Fibroblast of skin of left biceps (primary cell): ENCODE data around the gene XXYLT1.
A peak's percentile ranks its signal among the peaks of the same experiment; 100 is the strongest.
"Not testable (repeated sequence)": the region's sequence is repeated elsewhere in the genome, so short reads cannot be mapped to it uniquely, and the experiment has no call there.

Source experiments
- DNase-seq, 2 experiments: peaks; one replicate each; pipeline ENCODE4 v3.0.0-alpha.2; 2013; ENCODE audit warnings: low read depth in 2 of 2

Gene XXYLT1

DNA sequence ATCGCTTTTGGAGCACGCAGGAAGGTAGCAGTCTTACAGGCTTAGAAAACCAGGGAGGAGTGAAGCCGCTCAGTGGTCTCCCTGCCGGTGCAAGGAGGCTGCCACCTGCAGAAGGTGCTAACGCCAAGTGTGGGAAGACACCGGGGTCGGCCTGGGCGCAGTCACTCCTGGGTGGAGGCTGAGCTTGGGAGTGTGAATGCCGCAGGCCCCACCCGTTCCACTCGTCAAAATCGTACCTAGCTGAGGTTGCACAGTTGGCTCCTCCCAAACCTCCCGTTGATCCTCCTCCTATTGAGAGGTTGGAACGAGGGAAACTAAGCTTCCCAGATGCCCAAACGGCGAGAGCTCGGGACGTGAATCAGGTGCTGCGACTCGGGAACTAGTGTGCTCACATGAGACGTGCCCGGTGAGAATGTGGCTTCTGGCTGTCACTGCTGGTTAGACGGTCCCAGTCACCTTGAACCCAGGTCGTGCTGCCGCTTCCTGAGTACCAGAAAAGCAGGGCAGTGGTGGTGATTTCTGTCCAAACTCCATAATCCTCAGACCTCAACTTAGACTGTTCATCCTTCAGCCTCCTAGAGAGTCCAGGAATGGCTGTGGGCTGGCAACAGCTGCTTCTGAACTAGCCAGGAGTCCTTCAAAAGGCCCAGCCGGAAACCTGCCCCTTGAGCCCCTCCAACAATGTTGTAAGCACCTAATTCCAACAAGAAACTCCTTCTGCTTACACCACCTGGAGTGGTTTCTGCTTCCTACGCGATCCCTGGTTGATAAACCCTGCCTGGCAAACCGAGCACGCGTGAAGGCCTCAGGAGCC lies 156.0 kb downstream of the XXYLT1 start:
- no peak for DNase-seq

DNA sequence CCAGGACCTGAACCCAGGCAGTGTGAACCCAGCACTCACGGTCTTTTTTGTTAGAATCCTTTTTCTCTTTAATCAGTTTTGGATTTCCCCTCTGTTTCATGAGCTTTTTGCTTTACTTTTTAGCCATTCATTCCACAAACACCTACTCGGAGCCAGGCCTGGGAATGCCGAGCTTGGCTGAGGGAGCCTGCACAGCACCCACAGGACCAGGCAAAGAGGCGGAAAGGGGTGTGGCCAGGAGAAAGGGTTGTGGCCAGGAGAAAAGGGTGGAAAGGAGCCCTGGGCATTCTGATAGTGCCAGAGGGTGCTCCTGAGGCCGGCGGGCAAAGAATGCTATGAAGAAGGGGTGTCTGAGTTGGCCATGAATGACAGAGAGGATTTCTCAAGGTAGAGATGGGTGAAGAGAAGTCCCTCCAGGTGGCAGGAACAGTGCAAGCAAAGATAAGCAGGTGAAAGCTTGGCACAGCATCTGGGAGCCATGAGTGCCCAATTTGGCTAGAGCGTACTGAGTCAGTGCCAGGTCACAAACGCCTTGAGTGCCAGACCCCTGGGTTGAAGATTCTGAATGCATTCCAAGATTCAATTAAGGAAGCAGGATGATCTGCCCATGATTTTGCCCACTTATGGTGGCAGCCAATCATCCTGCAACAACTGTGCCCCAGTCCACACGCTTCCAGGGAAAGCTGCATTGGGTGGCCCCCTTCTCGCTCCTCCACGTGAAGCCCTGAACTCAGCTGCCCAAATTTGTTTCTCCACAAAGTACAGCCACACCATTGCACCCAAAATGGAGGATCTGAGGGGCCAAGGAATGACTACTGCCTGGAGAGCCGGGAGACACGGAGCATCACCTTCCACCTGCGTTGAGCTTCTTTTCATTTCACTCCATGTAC lies 157.2 kb downstream of the XXYLT1 start:
- no peak for DNase-seq

DNA sequence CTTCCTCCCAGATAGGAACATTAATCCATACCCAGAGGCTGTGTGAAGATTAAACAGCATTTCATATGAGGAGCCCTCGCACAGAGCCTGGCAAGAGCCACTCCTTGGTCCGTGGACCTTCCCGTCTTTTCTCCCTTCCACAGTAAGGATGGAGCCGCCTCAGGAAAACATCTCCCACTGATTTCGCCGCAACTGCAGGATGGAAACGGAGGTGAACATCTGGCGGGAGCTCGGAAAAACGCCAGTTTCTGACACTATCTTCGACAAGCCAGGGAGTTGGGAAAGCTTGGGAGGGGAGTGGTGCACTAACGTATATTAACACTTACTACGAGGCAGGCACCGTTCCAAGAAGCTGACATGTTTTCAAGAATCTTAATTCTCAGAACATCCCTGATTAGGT lies 157.9 kb downstream of the XXYLT1 start:
- no peak for DNase-seq

DNA sequence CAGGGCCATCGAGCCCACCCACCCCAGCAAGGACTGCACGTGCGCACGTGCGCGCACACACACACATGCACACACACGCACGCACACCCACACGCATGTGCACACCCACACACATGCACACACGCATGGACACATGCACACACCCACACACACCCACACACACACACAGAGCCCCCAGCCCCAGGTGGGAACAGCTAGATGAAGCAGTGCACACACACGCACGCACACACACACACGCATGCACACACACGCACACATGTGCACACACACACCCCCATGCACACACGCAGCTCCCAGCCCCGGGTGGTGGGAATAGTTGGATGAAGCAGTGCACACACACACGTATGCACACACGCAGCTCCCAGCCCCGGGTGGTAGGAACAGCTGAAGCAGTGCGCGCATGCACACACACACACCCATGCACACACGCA lies 158.6 kb downstream of the XXYLT1 start:
- DNase-seq, result no peak

DNA sequence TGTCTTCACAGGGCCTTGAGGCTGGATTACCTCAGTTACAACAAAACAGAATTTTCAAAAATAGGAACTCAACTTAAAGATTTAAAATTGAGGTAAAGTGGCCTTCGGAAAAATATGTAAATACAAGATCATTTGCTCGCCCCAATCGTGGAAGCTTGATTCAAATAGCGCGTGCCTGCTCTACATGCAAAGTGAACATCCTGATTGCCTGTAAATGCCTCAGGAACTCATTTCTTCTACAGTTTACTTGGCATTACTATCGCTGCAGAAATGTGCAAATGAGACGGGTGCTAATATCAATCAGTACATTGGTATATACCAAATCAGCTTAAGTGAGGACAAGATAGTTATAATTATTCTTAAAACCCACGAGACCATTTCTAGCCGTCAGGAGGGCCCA lies 159.2 kb downstream of the XXYLT1 start:
- no peak for DNase-seq

DNA sequence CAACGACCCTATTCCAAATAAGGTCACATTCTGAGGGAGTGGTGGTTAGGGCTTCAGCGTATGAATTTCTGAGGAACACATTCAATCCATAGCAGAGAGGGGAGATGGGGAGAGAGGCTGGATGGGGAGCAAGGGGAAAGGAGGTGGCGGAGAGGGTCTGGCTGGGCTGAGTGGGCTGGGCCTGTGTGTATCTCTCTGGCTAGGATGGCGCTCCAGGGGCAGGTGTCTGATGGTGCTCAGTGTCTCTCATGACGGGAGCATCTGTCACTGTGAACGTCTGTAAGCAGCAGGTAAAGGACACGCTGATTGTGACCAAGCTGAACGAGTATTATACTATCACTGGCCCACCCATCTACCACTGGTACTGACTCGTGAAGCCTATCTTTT lies 159.6 kb downstream of the XXYLT1 start:
- no peak for DNase-seq

DNA sequence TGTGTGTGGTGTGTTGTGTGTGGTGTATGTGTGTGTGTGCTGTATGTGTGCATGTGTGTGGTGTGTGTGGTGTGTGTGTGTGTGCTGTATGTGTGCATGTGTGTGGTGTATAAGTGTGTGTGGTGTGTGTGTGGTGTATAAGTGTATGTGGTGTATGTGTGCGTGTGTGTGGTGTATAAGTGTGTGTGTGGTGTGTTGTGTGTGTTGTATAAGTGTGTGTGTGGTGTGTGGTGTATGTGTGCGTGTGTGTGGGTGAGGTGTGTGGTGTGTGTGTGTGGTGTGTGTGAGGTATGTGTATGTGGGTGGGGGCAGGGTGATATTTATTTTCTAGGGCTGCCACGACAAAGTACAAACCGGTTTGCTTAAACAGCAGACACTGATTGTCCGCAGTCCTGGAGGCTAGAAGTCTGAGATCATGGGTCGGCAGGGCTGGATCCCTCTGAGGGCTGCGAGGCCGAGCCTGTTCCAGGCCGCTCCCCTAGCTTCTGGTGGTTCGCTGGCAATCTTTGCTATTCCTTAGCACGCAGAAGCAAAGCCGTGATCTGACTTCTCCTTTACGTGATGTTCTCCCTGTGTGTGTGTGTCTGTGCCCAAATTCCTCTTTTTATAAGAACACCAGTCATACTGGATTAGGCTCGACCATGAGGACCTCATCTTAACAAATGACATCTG lies 160.2 kb downstream of the XXYLT1 start:
- DNase-seq, result no peak

DNA sequence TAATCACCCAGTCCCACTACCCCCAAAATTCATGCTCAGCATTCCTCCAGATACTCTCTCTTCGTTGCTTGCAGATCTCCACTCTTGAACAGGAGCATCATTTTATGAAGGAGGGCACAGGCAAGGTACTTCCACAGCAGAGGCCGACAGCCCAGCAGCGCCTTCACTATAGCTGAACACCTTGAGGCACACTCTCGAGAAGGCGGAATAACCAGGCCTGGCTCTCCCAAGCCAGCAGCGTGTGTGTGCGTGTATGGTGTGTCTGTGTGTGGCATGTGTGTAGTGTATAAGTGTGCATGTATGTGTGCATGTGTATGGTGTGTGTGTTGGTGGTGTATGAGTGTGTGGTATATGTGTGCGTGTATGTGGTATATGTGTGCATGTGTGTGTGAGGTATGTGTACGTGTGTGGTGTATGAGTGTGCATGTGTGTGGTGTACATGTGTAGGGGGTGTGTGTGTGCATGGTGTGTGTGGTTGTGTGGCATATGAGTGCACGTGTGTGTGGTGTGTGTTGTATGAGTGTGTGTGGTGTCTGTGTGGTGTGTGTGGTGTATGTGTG lies 161.8 kb downstream of the XXYLT1 start:
- DNase-seq, result no peak

DNA sequence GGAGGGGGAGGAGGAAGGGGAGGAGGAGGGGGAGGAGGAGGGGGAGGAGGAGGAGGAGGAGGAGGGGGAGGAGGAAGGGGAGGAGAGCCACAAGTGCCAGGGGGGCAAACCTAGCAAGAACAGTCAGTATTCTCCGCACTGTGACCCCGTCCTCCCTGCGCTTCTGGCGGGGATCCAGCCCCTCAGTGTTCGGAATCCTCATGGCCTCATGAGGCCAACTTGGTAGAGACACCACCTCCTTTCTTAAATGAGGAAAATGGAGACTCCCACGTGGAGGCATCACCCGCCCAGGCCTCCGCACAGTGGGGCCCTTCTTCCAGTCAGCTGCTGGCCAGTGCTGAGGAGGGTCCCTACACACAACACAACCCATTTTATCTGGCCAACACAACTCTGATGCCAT lies 163.4 kb downstream of the XXYLT1 start:
- DNase-seq, result no peak

DNA sequence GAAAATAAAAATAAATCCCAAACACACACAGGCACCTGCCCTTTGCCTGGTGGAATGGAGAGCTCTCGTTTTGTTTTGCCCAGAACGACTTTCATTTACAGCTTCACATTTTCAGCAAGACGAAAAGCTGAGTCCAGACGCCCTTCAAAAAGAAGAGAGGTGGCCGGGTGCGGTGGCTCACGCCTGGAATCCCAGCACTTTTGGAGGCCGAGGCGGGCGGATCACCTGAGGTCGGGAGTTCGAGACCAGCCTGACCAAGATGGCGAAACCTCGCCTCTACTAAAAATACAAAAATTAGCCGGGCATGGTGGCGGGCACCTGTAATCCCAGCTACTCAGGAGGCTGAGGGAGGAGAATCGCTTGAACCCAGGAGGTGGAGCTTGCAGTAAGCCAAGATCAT lies 163.9 kb downstream of the XXYLT1 start:
- not testable (repeated sequence) for DNase-seq

DNA sequence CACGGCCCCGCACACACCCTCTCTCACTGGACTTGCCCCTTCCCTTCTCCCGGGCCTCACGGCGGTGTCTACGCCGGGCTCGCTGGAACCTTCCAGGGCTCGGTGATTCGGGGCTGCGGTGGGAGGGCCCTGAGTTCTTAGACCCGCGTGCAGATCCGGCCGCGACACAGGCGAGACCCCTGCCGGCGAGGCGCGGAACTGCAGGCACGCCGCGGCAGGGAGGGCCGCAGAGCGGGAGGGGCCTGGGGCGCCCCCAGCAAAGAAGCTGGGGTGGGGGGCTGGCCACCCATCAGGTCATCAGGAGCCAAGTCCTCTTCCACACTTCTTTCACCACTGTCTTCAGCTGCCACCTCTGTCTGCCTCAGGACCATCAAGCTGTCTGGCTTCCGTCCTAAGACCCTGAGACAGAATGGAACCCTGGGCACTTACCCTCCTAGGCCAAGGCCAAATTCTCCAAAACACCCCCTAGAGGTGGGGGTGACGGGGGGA lies 164.5 kb downstream of the XXYLT1 start:
- no peak for DNase-seq

DNA sequence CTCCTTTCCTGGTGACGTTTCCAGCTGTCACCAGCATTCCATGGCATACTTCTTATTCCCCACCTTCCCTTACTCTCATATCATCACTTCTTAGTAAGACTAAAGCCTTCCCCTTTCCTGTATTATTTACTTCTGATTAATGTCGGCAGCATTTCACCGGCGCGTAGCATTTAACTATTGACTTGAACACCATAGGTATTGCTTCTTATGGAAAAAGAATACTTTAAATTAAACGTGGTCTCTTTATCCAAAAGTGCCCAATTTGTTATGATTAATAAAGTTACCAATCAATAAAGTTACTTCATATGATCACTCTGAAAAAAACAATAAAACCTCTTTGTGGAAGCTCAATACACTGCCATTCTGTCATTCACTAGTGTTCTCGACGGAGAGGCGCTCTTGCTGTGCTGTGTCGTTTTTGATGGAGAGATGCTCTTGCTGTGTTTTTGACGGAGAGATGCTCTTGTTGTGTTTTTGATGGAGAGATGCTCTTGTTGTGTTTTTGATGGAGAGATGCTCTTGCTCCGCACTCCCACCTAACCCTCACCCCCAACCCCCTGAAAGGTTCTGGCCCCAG lies 165.0 kb downstream of the XXYLT1 start:
- no peak for DNase-seq

DNA sequence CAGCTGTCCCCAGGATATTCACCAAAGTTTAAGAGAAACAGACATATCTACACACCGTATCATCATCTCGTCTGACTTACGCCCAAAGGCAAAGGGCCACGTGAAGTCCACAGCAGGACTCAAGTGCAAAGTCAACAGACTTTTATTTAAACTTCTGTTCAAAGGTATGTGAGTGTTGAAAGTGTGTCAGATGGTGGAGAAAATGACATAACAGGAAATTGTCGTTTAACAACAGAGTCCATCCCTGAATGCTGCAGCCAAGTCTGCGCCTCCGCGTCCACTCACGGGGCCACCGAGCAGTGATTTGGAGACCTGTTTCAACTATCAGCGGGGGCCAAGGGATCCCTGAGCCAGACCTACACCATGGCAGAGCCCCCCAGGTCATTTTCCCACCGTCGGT lies 165.6 kb downstream of the XXYLT1 start:
- DNase-seq, result no peak

DNA sequence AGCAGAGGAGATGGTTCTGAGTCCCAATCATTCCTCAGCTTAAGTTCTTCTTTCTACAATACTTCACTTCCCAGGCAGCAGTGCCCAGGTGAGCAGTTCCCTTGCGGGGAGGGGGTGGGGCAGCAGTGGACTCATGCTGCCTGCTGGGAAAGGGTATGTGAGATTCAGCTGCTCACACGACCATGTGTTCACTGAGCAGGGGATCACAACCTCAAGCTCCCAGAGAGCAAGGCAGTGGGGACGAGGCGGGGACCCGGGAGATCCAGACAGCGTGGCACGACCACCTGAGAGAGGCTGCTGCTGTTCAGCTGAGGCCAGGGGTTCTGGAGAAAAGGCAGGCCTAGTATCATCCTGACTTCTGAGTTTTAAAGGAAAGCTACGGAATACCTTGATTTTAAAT lies 166.6 kb downstream of the XXYLT1 start:
- no peak for DNase-seq

DNA sequence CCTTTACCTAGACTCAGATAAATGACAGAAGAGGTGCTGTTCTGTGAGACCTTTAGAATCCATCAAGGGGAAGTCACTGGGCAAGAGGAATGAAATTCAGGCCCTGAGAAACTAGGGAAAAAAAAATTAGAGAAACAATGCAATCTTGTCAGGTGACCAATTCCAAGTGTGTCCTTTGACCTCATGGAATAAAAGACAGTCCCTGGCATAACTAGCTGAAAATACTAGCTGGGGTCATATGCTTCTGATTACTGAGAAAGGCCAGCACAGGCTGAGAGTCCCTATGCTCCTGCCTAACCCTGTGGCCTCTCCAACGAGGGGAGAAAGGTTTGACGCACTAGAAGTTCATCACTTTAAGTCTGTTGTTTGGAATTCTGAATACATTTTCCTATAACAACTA lies 167.3 kb downstream of the XXYLT1 start:
- DNase-seq, result no peak

DNA sequence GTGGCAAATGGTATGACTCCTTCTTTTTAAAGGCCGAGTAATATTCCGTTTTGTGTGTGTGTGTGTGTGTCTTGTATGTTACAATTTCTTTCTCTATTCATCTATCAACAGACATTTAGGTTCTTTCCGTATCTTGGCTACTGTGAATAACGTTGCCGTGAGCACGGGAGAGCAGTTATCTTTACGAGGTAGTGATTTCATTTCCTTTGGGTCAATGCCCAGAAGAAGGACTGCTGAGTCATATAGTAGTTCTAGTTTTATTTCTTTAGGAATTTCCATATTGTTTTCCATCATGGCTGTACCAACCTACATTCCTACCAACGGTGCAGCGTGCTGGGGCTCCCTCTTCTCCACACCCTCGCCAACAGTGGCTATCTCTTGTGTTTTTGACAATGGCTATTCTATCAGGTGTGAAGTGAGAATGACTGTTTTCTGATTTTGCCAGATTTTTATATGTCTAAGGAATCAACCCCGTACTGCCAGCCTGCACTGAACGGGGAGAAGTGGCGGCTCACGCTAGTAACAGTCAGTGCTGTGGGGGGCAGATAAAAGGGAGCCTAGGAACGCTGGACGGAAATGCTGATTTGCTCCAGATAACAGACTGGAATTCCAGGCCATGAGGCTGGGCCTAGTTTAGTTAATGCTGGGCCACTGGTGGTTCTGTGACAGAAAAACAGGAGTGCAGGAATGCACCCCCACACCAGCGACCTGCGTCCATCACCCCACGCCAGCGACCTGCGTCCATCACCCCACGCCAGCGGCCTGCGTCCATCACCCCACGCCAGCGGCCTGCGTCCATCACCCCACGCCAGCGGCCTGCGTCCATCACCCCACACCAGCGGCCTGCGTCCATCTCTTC lies 168.1 kb downstream of the XXYLT1 start:
- DNase-seq, result peak; percentile 90 to 93

DNA sequence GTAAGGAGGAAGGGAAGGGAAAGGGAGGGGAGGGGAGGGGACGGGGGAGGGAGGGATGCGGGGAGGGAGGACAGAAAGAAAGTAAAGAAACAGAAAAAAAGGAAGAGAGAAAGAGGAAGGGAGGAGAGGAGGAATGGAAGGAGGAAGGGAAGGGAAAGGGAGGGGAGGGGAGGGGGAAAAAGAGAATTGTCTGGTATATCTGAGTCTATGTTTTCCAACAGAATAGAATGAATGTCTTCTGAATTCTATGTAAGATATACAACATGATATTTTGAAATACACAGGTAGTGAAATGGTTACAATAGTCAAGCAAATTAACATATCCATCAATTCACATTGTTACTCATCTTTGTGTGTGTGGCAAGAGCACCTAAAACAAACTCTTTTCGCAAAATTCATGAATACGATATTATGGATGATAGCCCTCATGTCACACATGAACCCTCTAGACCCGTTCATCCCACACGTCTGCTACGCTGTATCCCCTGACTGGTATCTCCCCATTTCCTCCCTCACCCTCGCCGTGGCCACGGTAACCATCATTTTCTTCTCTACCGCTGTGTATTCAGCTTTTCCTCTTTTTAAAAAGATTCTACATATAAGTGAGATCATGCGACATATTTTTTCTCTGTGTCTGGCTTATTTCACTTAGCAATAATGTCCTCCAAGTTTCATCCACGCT lies 168.9 kb downstream of the XXYLT1 start:
- DNase-seq, result no peak

DNA sequence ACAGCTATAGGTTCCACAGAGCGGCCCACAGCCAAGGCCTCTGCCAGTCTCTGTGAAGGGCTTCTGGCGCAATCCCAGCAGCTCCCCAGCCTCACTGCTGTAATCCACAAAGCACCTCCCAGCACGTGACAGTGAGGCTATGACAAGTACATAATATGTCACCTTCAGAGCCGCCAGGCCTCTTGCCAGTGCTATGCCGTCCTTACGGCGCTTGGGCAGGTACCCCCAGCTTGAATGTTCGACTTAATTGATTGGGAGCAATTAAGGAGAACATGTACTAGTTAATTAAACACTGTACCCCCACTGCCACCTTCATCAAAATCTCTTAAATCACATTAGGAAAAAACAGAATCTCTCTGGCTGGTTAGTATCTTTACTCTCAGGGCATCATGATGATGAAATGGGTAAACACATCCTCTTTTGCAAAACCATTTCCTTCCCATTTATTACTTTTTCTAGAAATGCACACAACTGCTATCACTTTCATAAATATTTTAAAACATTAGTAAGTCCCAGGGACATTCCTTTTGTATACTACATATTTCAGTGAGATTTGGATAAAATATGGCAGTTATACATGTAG lies 169.9 kb downstream of the XXYLT1 start:
- DNase-seq, result peak; percentile 52 to 64

DNA sequence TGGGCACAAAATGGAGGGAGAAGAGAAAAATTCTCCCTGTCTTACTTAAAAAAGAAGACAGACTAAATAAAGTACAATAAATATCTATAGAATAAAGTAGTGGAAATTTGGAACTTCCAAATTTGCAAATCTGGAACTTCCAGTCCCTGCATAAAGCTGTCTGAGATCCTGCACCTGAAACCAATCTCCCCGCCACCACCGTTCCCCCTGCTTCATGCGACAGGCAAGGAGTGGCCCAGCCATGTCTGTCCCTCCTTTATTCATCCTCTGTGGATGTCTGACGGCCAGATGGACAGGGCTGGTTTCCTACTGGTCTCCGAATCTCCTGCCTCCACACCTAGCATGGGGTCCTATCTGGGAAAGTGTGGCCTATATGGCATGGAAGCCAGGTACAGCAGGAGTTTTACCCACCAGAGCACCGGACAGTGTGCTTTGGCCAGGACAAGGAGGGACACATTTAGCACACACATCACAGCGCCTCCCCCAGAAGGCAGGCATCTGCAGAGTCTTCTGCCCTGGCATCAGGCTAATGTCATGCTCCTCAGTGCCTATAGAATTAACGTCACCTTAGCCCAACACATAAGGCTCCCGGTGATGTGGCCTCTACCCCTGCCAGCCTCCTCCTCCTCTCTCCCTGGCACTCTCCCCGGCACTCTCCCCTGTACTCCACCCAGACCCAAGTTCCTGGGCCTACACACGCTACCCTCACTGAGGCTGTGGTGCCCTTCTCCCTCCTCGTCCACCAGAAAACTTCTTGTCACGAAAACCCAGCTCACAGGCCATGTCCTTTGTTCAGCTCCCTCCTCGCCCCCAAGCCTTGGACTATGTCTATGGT lies 170.8 kb downstream of the XXYLT1 start:
- no peak for DNase-seq
